ACC112 (cell line): ENCODE measurements around the gene RREB1.

ENCODE experiments used
- H2AFZ ChIP-seq: fragments of 200-600 bp; sonication (generic); one replicate; pipeline ENCODE4 v1.6.0; 2017; ENCODE audit warnings: antibody characterized with exemption, low read length; ENCODE audit not compliant: unreplicated experiment
- H3K27ac ChIP-seq: fragments of 200-600 bp; sonication (generic); 2 replicates; pipeline ENCODE4 v1.5.1; 2014; ENCODE audit warnings: low read depth, mild to moderate bottlenecking, antibody characterized with exemption, low read length, moderate library complexity
- H3K27me3 ChIP-seq: fragments of 200-600 bp; sonication (generic); 2 replicates; pipeline ENCODE4 v1.6.1; 2014; ENCODE audit warnings: mild to moderate bottlenecking, antibody characterized with exemption, low read length, moderate library complexity, mixed read lengths; ENCODE audit not compliant: insufficient read depth
- H3K36me3 ChIP-seq: fragments of 200-600 bp; sonication (generic); 2 replicates; pipeline ENCODE4 v1.6.1; 2016; ENCODE audit warnings: mild to moderate bottlenecking, antibody characterized with exemption, low read length, moderate library complexity, mixed read lengths; ENCODE audit not compliant: insufficient read depth
- H3K4me1 ChIP-seq: fragments of 200-600 bp; sonication (generic); one replicate; pipeline ENCODE4 v1.6.1; 2016; ENCODE audit warnings: low read length, mixed read lengths; ENCODE audit not compliant: insufficient read depth, unreplicated experiment, control insufficient read depth
- H3K4me3 ChIP-seq: fragments of 200-600 bp; sonication (generic); 2 replicates; pipeline ENCODE4 v1.5.1; 2014; ENCODE audit warnings: mild to moderate bottlenecking, low read depth, low read length
- H3K79me2 ChIP-seq: fragments of 200-600 bp; sonication (generic); one replicate; pipeline ENCODE4 v1.6.0; 2016; ENCODE audit warnings: low read length; ENCODE audit not compliant: control insufficient read depth, unreplicated experiment, insufficient read depth

The RREB1 gene

DNA sequence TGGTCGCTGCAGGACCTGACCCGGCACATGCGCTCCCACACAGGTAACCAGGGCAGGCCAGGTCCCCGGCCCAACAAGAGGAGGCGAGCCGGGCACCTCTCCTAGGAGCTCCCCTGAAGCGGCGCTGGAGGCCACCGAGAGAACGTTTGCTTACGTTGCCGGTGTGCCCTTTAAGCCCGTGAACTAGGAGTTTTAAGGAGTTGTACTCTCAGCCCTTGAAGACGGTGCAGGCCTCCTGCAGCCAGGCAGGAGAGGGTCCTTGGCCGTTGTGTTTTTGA is 139.4 kb downstream of the RREB1 start:
- Histone ChIP-seq H2AFZ (no peak overlapping the region), H3K27me3 (no peaks in the 10 kb centered on the region), H3K36me3 (peaks cover 5% of the 10 kb centered on the region; the same call in 1 of the 2 replicates), H3K4me3 (no peak overlapping the region), H3K27ac (no peak overlapping the region), H3K79me2 (no peaks in the 10 kb centered on the region), H3K4me1 (peaks cover 15% of the 10 kb centered on the region)

DNA sequence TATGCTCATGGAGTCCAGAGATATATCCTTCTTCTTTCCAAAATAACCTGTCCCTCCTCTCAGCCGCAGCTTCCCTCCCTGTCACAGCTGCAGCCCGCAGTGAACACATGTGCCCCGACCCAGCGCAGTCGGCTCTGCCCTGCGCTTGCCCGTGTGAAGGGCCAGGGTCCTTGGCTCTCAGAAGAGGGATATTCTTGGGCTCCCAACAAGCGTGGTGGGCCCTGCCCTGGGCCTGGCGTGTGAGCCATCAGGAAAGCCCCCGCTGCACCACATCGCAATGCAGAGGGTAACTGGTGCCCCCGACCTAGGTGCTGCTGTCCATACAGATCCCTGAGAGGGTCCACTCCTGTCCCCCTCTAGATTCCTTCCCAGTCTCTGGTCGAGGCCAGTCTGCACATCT is 140.1 kb downstream of the RREB1 start:
- Histone ChIP-seq H3K27ac (no peak overlapping the region), H2AFZ (no peak overlapping the region), H3K4me3 (no peak overlapping the region), H3K4me1 (peaks cover 8% of the 10 kb centered on the region), H3K27me3 (no peaks in the 10 kb centered on the region), H3K79me2 (no peaks in the 10 kb centered on the region), H3K36me3 (peaks cover 5% of the 10 kb centered on the region; the same call in 1 of the 2 replicates)

DNA sequence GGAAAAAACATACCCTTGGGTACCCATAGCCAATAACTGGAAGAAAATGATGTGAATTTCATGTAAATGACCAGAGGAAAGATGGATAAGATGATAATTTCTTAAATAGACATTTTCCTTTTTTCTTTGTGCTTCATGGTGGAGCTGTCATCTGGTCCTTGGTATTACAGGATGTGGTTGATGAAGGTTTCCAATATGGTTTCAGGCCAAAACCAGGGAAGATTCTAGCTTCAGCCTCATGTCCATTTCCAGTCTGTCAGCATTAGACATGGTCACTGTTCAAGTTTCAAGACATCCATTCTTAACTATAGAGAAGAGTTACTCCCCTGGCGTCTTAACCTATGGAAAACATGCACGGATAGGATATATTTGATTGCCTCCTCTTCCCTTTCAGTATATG is 141.6 kb downstream of the RREB1 start:
- Histone ChIP-seq H3K79me2 (no peaks in the 10 kb centered on the region), H3K36me3 (peaks cover 5% of the 10 kb centered on the region; the same call in 1 of the 2 replicates), H3K27ac (no peak overlapping the region), H3K4me1 (peaks cover 5% of the 10 kb centered on the region), H3K27me3 (no peaks in the 10 kb centered on the region), H2AFZ (no peak overlapping the region), H3K4me3 (no peak overlapping the region)

DNA sequence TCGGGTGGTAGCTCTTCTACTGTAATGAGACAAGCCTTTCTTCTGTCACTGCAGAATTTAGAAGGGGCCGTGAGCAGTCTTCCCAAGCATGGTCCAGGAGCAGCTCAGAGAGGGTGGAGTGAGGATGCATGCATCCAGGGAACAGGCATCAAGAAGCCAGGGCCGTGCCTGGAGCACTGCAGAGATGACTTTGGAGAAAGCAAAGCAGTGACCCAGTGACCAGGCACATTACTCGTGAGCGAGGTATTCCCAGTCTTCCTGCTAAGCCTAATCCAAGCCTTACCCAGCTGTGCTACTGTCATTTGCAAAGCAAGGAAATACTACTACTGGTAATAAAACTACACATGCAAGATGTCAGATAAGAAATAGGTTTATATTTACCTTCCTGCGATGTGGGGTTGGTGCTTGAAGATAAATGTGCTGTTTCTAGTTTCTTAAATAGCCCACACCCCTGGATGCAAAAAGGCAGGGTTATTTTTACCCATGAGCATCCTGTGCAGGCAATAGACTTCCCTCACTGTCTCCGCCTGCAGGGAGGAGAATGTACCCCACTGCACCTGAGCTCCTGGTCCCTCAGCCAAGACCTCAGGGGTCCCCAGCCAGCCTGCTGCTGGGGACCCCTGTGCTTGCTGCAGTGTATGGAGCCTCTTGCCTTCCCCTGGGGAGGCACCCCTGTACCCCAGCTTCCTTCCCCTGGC is 142.3 kb downstream of the RREB1 start:
- Histone ChIP-seq H3K4me3 (no peak overlapping the region), H3K36me3 (peaks cover 5% of the 10 kb centered on the region; the same call in 1 of the 2 replicates), H3K79me2 (no peaks in the 10 kb centered on the region), H3K27me3 (no peaks in the 10 kb centered on the region), H2AFZ (no peak overlapping the region), H3K4me1 (peaks cover 5% of the 10 kb centered on the region), H3K27ac (no peak overlapping the region)

DNA sequence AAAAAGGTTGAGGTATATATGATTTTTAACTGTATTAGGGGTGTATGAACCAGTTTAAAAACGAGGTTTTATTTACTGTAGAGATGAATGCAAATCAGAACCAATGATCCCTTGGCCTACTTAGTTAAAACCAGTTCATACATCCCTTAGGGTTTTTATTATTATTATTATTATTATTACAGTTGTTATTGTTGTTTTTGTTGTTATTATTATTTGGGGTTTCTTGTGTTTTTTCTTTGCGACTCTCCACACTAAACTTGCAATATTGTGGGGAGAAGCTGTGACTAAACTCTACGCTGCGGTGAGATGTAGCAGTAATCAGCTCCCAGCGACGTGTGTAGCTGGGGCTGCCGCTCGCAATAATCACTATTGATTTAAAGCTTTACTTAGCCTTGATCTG is 143.1 kb downstream of the RREB1 start:
- Histone ChIP-seq H2AFZ (no peak overlapping the region), H3K79me2 (no peaks in the 10 kb centered on the region), H3K36me3 (peaks cover 5% of the 10 kb centered on the region; the same call in 1 of the 2 replicates), H3K4me1 (peaks cover 5% of the 10 kb centered on the region), H3K4me3 (no peak overlapping the region), H3K27me3 (no peaks in the 10 kb centered on the region), H3K27ac (no peak overlapping the region)

GRCh38 chr6:7251646-7252260 is 144.0 kb downstream of the RREB1 start:
- peaks cover 5% of the 10 kb centered on the region; the same call in 1 of the 2 replicates for H3K36me3 ChIP-seq
- no peak overlapping the region for H3K27ac ChIP-seq
- no peaks in the 10 kb centered on the region for H3K79me2 ChIP-seq
- H3K27me3 ChIP-seq, result no peaks in the 10 kb centered on the region
- H3K4me3 ChIP-seq, result no peak overlapping the region
- peaks cover 5% of the 10 kb centered on the region for H3K4me1 ChIP-seq
- H2AFZ ChIP-seq, result no peak overlapping the region

- H3K4me1 ChIP-seq, result peaks cover 5% of the 10 kb centered on the region
- no peaks in the 10 kb centered on the region for H3K79me2 ChIP-seq
- no peaks in the 10 kb centered on the region for H3K27me3 ChIP-seq
- peaks cover 5% of the 10 kb centered on the region; the same call in 1 of the 2 replicates for H3K36me3 ChIP-seq
- no peak overlapping the region for H2AFZ ChIP-seq
- no peak overlapping the region for H3K4me3 ChIP-seq
- H3K27ac ChIP-seq, result no peak overlapping the region
Measured at GRCh38 chr6:7252390-7252789, 144.6 kb downstream of the RREB1 start.

DNA sequence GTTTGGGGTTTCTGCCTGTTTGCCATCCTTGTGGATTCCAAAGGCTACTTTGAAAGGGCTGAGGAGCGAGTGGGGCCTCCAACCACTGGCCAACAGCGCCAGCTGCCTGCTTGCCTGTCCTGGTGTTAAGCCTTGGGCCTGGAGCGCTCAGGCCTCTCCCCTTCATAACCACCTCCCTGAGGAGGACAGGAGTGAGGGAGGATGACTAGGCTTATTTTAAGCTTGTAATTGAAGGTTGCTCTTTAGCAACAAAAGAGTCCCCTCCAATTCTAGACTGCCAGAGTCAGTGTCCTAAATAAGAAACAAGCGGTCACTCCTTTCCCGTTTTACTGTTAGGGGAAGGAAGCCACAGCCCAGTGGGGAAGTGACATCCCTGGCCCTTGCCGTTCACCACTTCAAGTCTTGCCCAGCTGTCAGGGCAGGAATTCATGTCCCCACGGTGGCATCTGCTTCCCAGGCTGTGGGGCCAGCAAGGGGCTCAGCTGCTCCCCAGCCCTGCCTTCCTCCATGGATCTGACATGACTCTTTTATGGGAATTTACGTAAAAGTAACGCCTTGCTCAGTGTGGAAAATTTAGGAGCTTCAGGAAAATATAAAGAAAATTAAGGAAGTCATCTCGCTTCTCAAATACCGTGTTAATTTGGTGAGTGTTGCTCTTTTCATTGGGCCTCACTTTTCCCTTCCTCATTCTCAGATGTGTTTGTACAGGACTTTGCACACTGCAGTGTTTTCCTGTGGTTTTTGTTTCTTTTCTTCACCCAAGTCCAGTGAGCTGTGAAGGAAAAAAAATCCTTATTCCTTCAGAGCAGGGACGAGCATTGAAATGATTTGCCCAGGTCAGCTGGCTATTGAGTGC is 147.4 kb downstream of the RREB1 start:
- no peaks in the 10 kb centered on the region for H3K4me1 ChIP-seq
- peaks cover 3% of the 10 kb centered on the region; the same call in 1 of the 2 replicates for H3K36me3 ChIP-seq
- no peak overlapping the region for H3K27ac ChIP-seq
- no peaks in the 10 kb centered on the region for H3K27me3 ChIP-seq
- H3K4me3 ChIP-seq, result no peak overlapping the region
- H2AFZ ChIP-seq, result no peak overlapping the region
- H3K79me2 ChIP-seq, result no peaks in the 10 kb centered on the region

DNA sequence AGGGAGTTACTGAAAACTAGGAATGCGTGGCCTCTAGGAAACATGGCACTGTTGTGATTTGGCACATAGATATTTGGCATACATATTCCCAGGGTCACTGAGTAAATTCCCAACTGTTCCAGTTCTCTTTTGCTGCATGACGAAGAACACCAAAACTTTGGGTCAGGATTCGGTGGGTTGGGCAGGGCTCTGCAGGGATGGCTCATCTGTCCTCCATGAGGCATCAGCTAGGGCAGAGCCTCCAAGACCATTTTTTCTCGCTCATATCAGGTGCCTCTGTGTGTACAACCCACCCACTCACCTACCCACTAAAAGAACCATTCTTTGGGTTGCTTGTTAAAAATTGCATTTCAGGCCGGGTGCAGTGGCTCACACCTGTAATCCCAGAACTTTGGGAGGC is 148.2 kb downstream of the RREB1 start:
- no peak overlapping the region for H3K27ac ChIP-seq
- no peaks in the 10 kb centered on the region for H3K36me3 ChIP-seq
- no peak overlapping the region for H2AFZ ChIP-seq
- H3K27me3 ChIP-seq, result no peaks in the 10 kb centered on the region
- no peak overlapping the region for H3K4me3 ChIP-seq
- H3K4me1 ChIP-seq, result peaks cover 7% of the 10 kb centered on the region
- H3K79me2 ChIP-seq, result no peaks in the 10 kb centered on the region

DNA sequence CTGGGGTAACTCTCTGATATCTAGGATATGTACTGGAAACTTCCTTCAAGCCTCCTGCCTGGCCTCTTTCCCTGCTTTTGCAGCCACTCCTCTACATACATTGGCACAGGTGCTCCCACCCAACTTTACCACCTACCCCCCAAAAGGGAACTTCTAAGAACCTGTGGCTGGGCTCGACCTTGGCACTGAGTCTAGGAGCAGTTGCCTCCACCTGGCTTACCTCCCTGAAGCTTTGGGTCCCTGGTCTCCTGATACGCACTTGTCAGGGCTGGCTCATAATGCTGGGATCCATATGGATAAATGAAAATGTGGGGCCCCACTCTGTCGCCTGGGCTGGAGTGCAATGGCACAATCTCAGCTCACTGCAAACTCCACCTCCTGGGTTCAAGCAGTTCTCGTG is 149.0 kb downstream of the RREB1 start:
- Histone ChIP-seq H3K36me3 (no peaks in the 10 kb centered on the region), H2AFZ (no peak overlapping the region), H3K79me2 (no peaks in the 10 kb centered on the region), H3K4me3 (no peak overlapping the region), H3K4me1 (peaks cover 7% of the 10 kb centered on the region), H3K27me3 (no peaks in the 10 kb centered on the region), H3K27ac (no peak overlapping the region)
